SU-DHL-6 (cell line): ENCODE data around the gene ANKRD17.

ENCODE experiments used
- H2AFZ ChIP-seq: fragments of 200-600 bp; sonication (generic); 2 replicates; pipeline ENCODE4 v1.6.1; 2014; ENCODE audit warnings: low read depth, mild to moderate bottlenecking, moderate library complexity, mixed read lengths, antibody characterized with exemption, low read length; ENCODE audit not compliant: severe bottlenecking
- H3F3A ChIP-seq: fragments of 200-600 bp; shearing (Covaris generic); 2 replicates; pipeline ENCODE4 v1.6.0; 2016; ENCODE audit warnings: antibody characterized with exemption, mild to moderate bottlenecking; ENCODE audit not compliant: insufficient read depth
- H3K27ac ChIP-seq: fragments of 200-600 bp; sonication (generic); 2 replicates; pipeline ENCODE4 v1.5.1; 2016; ENCODE audit warnings: low read depth, mild to moderate bottlenecking, low read length, moderate library complexity, mixed read lengths
- H3K27me3 ChIP-seq: fragments of 200-600 bp; sonication (generic), shearing (Covaris generic); 2 replicates; pipeline ENCODE4 v1.6.0; 2014; ENCODE audit warnings: mild to moderate bottlenecking, low read length
- H3K36me3 ChIP-seq: fragments of 200-600 bp; sonication (generic); 2 replicates; pipeline ENCODE4 v1.6.1; 2014; ENCODE audit warnings: mild to moderate bottlenecking, low read length, mixed read lengths
- H3K4me2 ChIP-seq: fragments of 300-600, 200-600 bp; shearing (Covaris generic), sonication (generic); 2 replicates; pipeline ENCODE4 v1.6.0; 2014; ENCODE audit warnings: low read length, low read depth, mild to moderate bottlenecking; ENCODE audit not compliant: poor library complexity, severe bottlenecking
- H3K4me3 ChIP-seq: fragments of 200-600 bp; sonication (generic); 2 replicates; pipeline ENCODE4 v1.5.1; 2014; ENCODE audit warnings: antibody characterized with exemption, low read length, mild to moderate bottlenecking, mixed read lengths; ENCODE audit not compliant: insufficient read depth, poor library complexity, severe bottlenecking
- H3K79me2 ChIP-seq: fragments of 200-600 bp; sonication (generic); 2 replicates; pipeline ENCODE4 v1.6.1; 2014; ENCODE audit warnings: mild to moderate bottlenecking, low read length, moderate library complexity; ENCODE audit not compliant: insufficient read depth
- H3K9ac ChIP-seq: fragments of 200-600 bp; sonication (generic); 2 replicates; pipeline ENCODE4 v1.7.0; 2014; ENCODE audit warnings: mild to moderate bottlenecking, low read length
- H3K9me2 ChIP-seq: fragments of 200-600 bp; sonication (generic); replicated peaks from 2 replicates; pipeline ENCODE4 v1.6.1; 2014; ENCODE audit warnings: low read length; ENCODE audit not compliant: insufficient read depth
- H3K9me3 ChIP-seq: fragments of 200-600 bp; sonication (generic); 2 replicates; pipeline ENCODE4 v1.6.1; 2014; ENCODE audit warnings: low read length, mixed read lengths; ENCODE audit not compliant: insufficient read depth
- H4K20me1 ChIP-seq: fragments of 200-600 bp; sonication (generic); 2 replicates; pipeline ENCODE4 v1.6.1; 2014; ENCODE audit warnings: low read depth, mild to moderate bottlenecking, antibody characterized with exemption, low read length, moderate library complexity, mixed read lengths
- CTCF ChIP-seq: fragments of 200-600 bp; sonication (generic); IDR thresholded peaks from one replicate; pipeline ENCODE4 v1.5.1; 2017; ENCODE audit warnings: antibody characterized with exemption, mild to moderate bottlenecking, low read length, moderate library complexity; ENCODE audit not compliant: insufficient read depth, poor library complexity, severe bottlenecking
- EZH2phosphoT487 ChIP-seq: fragments of 200-600 bp; sonication (generic), shearing (Covaris generic); conservative IDR thresholded peaks from 2 replicates; pipeline ENCODE4 v1.6.1; 2018; ENCODE audit warnings: mild to moderate bottlenecking, antibody characterized with exemption, low read length, moderate library complexity, mixed read lengths

ANKRD17 gene

DNA sequence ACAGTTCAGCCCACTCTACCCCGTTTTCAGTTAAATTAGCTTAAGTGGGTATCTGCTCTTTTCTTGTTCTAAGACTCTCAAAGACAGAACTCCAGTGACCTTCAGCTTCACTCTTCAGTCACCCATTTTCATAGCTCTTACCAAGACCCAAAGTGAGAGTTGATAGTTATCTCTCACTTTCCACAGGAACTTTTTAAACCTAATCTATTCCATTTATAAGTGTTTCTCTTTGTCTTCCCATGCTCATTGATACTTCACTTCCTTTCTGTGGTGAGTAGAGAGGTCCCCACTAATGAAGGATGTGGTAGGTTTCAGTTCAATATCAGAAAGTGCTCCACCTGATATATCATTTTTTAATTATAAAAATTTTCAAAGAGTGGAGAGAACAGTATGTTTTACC, 222.5 kb downstream of the ANKRD17 start:
- H3K9me3 ChIP-seq = no peaks in the 10 kb centered on the region; the same call in 1 of the 2 replicates
- H2AFZ ChIP-seq = no peak overlapping the region
- no peaks in the 10 kb centered on the region for H3F3A ChIP-seq
- H3K9ac ChIP-seq = no peak overlapping the region
- no peaks in the 10 kb centered on the region for H3K27me3 ChIP-seq
- H3K4me3 ChIP-seq = no peak overlapping the region
- H4K20me1 ChIP-seq = no peaks in the 10 kb centered on the region
- H3K9me2 ChIP-seq = no peaks in the 10 kb centered on the region
- H3K4me2 ChIP-seq = no peak overlapping the region
- H3K27ac ChIP-seq = no peak overlapping the region
- no peaks in the 10 kb centered on the region for H3K79me2 ChIP-seq
- no peaks in the 10 kb centered on the region for H3K36me3 ChIP-seq
- TF ChIP-seq EZH2phosphoT487 (no peak), CTCF (no peak)

- H3K36me3 ChIP-seq = no peaks in the 10 kb centered on the region
- no peak overlapping the region for H3K9ac ChIP-seq
- H3K9me2 ChIP-seq = no peaks in the 10 kb centered on the region
- no peaks in the 10 kb centered on the region for H3F3A ChIP-seq
- H4K20me1 ChIP-seq = no peaks in the 10 kb centered on the region
- no peaks in the 10 kb centered on the region; the same call in 1 of the 2 replicates for H3K9me3 ChIP-seq
- H3K4me2 ChIP-seq = no peak overlapping the region
- no peak overlapping the region for H3K27ac ChIP-seq
- no peak overlapping the region for H2AFZ ChIP-seq
- no peaks in the 10 kb centered on the region for H3K79me2 ChIP-seq
- TF ChIP-seq EZH2phosphoT487 (no peak), CTCF (no peak)
- H3K27me3 ChIP-seq = no peaks in the 10 kb centered on the region
- no peak overlapping the region for H3K4me3 ChIP-seq
Measured at GRCh38 chr4:73034896-73035295, 223.7 kb downstream of the ANKRD17 start.

GRCh38 chr4:73028621-73029020, 230.0 kb downstream of the ANKRD17 start:
- Histone ChIP-seq H2AFZ (no peak overlapping the region), H3K9me2 (no peaks in the 10 kb centered on the region), H3K4me2 (no peak overlapping the region), H3K27me3 (no peaks in the 10 kb centered on the region), H4K20me1 (no peaks in the 10 kb centered on the region), H3K27ac (no peak overlapping the region), H3K36me3 (no peaks in the 10 kb centered on the region), H3K9me3 (no peaks in the 10 kb centered on the region), H3K9ac (no peak overlapping the region), H3K79me2 (no peaks in the 10 kb centered on the region), H3K4me3 (no peak overlapping the region), H3F3A (no peaks in the 10 kb centered on the region)
- TF ChIP-seq EZH2phosphoT487 = no peak
- no peak for TF ChIP-seq CTCF
